ENCODE results near the gene CACNB3.

CACNB3 gene

DNA sequence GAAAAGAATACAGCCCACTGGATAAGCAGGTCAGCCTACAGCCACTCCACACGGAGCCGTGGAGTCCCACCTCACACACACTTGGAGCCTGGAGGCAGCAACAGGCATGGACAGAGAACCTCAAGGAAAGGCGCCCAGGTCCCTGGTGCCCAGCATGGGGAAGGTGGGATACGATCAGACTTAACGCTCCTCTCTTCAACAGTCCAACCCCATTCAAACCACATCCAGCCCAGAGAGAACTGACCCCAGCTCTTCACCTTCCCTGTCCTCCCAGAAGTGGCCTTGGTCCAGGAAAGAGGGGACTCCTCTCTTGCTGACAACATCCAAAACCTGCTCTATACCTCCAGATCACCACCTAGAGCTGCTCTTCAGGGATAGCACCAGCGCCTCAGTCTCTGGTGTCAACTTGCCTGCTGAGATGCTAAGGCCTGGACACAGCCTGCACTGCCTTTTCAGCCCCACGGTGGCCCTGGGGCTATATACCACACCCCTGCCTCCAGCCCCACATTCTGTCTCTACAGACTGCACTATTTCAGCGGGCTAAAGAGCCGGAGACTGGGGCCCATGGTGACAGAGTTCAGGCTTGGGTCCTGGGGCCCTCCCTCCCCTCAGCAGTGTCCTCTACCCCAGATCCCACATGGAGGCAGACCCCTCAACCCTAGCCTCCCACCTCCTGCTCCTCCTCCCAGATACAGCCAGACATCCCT, 36.4 kb upstream of the CACNB3 start:
- in situ Hi-C loops (cut with MboI; ENCODE audit: low pct_unique_long_range_greater_than_20kb, low sequenced_read_pairs, unreplicated experiment): no loop called here
- no peak for DNase-seq (ENCODE audit: low spot score)
- TF ChIP-seq, protein P1, sequence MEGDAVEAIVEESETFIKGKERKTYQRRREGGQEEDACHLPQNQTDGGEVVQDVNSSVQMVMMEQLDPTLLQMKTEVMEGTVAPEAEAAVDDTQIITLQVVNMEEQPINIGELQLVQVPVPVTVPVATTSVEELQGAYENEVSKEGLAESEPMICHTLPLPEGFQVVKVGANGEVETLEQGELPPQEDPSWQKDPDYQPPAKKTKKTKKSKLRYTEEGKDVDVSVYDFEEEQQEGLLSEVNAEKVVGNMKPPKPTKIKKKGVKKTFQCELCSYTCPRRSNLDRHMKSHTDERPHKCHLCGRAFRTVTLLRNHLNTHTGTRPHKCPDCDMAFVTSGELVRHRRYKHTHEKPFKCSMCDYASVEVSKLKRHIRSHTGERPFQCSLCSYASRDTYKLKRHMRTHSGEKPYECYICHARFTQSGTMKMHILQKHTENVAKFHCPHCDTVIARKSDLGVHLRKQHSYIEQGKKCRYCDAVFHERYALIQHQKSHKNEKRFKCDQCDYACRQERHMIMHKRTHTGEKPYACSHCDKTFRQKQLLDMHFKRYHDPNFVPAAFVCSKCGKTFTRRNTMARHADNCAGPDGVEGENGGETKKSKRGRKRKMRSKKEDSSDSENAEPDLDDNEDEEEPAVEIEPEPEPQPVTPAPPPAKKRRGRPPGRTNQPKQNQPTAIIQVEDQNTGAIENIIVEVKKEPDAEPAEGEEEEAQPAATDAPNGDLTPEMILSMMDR (IDR thresholded peaks at IDR 0.05; ENCODE audit: extremely low read depth, insufficient read depth, missing control alignments): no peak

DNA sequence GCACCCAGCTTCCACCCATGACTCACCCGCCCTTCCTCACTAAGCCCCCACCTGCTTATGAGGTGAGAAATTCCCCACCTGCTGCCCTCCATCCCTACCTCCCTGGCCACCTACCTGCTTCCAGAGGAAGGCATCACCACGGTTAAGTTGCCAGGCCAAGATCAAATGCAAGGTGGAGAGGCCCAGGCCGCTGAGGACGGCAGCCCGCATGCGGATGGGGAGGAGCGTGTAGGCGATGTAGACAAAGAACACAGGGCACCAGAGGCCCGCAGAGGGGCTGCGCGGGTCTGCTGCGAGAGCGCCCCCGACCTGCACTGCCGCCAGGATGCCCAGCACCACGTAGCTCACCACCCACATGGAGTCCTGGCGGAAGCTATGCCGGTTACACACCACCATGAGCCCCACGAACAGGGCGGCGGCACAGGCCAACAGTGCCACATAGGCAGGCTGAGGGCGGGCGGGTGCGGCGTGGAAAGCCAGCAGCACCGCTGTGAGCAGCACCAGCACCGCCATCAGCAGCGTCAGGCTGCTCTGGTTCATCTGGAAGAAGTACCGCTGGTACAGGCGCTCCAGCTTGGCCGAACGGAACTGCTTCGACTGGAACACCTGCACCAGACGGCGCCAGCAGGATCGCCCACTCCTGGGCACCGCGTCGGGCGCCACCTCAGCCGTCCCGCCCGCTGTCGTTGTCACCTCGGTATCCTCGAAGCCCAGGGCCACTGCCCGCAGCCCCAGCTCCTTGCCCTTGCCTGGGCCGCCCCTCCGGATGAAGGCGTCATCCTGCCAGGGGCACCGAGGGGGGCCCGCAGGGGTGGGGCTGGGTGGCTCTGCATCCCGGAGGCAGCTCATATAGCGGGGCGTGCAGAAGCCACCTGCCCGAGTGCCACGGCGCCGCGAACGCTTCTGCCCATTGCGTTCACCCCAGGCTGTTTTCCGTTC, 35.6 kb upstream of the CACNB3 start:
- DNase-seq (ENCODE audit: low spot score): no peak
- in situ Hi-C loops (cut with MboI; ENCODE audit: low pct_unique_long_range_greater_than_20kb, low sequenced_read_pairs, unreplicated experiment): no loop called here
- TF ChIP-seq, protein P1 (IDR thresholded peaks at IDR 0.05; ENCODE audit: extremely low read depth, insufficient read depth, missing control alignments): no peak

DNA sequence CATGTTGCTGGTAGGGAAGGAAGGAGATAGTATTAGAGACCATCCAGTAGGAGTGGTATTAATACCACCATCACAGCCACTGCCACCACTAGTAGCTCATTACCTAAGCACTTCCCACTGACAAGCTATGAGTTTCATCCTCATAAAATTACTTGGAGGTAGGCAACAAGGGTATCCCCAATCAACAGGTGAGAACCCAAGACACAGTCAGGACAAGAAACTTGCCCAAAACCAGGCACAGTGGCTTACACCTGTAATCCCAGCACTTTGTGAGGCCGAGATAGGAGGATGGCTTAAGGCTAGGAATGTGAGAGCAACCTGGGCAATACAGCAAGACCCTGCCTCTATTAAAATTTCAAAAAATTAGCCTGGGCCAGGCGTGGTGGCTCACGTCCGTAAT, 34.9 kb upstream of the CACNB3 start:
- in situ Hi-C loops (cut with MboI; ENCODE audit: low pct_unique_long_range_greater_than_20kb, low sequenced_read_pairs, unreplicated experiment): no loop called here
- DNase-seq (ENCODE audit: low spot score): no peak

DNA sequence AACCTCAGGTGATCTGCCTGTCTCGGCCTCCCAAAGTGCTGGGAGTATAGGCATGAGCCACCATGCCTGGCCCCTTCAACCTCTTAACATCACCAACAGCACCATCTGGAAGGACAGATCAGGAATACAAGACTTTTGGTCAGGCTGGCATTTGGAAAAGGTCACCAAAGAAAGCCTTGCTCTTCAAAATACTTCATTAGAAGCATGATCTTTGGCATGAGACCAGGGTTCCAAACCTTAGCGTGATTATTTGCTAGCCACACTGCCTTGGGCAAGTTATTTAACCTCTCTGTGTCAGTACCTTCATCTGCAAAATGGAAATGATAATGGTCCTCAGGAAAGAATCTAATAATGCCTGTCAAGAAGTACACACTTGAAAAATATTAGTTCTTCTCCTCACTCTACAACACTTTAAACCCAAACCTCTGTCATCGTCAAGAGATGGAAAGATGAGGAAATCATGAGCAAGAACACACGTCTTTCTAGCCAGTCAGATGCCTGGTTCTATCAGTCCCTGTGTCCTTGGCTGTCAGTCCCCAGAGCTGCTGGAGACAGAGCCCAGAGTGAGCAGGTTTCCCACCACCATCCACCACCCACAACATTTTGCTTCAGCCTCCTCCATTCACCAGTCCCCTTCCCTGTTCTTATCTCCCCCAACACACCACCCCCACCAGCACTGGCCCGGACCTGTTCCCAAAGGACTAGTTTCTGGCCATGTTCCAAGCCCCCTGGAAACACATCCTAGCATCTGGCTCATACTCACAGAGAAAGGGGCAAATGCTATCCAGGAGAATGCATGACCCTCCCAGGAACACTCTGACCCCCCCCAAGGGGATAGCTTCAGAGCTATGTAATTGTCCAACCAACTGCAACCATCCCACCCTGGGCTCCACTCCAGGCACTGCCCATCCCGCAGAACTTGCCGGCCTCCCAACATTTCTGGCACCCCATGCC, 31.4 kb upstream of the CACNB3 start:
- TF ChIP-seq, protein P1 (IDR thresholded peaks at IDR 0.05; ENCODE audit: extremely low read depth, insufficient read depth, missing control alignments): no peak
- DNase-seq (ENCODE audit: low spot score): no peak
- in situ Hi-C loops (cut with MboI; ENCODE audit: low pct_unique_long_range_greater_than_20kb, low sequenced_read_pairs, unreplicated experiment): no loop called here

More for the DNA sequence above, 34.9 kb upstream of the CACNB3 start:
- TF ChIP-seq, protein P1 (IDR thresholded peaks at IDR 0.05; ENCODE audit: extremely low read depth, insufficient read depth, missing control alignments): no peak

DNA sequence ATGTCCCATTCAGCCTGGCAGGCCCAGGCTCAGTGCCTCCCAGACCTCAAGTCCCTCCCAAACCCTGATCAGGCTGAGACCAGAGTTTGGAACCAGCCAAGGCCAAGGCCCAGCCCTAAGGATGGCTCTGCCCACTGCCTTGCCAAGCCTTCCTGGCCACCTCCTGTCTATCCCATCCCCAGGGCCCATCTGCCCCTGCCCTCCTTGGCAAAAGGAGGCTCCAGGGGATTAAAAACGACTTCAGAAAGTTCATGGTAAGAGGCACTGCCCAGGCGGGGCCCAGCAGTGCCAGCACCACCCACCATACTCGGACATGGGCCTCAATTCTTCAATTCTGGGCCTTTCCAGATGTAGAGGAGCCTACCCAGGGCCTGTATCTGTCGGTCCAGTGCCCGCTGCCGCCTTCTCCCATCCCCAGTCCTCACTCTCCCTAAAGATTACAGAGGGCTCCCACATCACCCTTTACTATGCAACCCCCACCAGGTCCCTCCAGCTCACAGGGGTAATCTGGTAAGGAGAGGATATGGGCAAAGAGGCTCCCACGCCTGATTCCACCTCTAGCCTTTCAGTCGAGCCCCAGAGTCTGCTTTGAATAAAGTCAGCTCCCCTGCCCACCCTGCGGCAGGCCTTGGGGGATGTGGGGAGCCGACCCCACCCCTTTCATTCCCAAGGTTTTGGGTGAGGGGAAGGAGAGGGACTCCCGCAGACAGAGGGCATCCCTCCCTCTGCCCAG, 30.3 kb upstream of the CACNB3 start:
- in situ Hi-C loops (cut with MboI; ENCODE audit: low pct_unique_long_range_greater_than_20kb, low sequenced_read_pairs, unreplicated experiment): no loop called here
- TF ChIP-seq, protein P1 (IDR thresholded peaks at IDR 0.05; ENCODE audit: extremely low read depth, insufficient read depth, missing control alignments): no peak
- DNase-seq (ENCODE audit: low spot score): no peak
